RKO (cell line): ENCODE data around the gene UBE2QL1.
A peak's percentile ranks its signal among the peaks of the same experiment; 100 is the strongest.

Experiments
- DNase-seq: peaks from one replicate; pipeline ENCODE4 v3.0.0-alpha.2; 2016; ENCODE audit warnings: low spot score

The UBE2QL1 gene

GRCh38 chr5:6478793-6479192 lies 30.1 kb downstream of the UBE2QL1 start:
- no peak for DNase-seq

- no peak for DNase-seq
These were observed 31.7 kb downstream of the UBE2QL1 start for GRCh38 chr5:6480133-6481051.

- DNase-seq, result no peak
These were observed 34.1 kb downstream of the UBE2QL1 start for GRCh38 chr5:6482735-6483134.

GRCh38 chr5:6483880-6484382 lies 35.3 kb downstream of the UBE2QL1 start:
- DNase-seq, result no peak

- DNase-seq, result no peak
These were observed 35.8 kb downstream of the UBE2QL1 start for GRCh38 chr5:6484446-6484845.

GRCh38 chr5:6484899-6485298 lies 36.2 kb downstream of the UBE2QL1 start:
- no peak for DNase-seq

GRCh38 chr5:6485441-6485840 lies 36.8 kb downstream of the UBE2QL1 start:
- no peak for DNase-seq

- DNase-seq, result no peak
These were observed 37.4 kb downstream of the UBE2QL1 start for GRCh38 chr5:6486074-6486473.

GRCh38 chr5:6487081-6487480 lies 38.4 kb downstream of the UBE2QL1 start:
- DNase-seq, result no peak

GRCh38 chr5:6488021-6488420 lies 39.4 kb downstream of the UBE2QL1 start:
- DNase-seq, result no peak

GRCh38 chr5:6489643-6490185 lies 41.1 kb downstream of the UBE2QL1 start:
- DNase-seq, result no peak

- DNase-seq, result no peak
These were observed 41.6 kb downstream of the UBE2QL1 start for GRCh38 chr5:6490246-6490645.

GRCh38 chr5:6490693-6491092 lies 42.0 kb downstream of the UBE2QL1 start:
- DNase-seq, result no peak

- no peak for DNase-seq
These were observed 42.7 kb downstream of the UBE2QL1 start for GRCh38 chr5:6491196-6491918.

GRCh38 chr5:6491919-6492290 lies 43.2 kb downstream of the UBE2QL1 start:
- no peak for DNase-seq

GRCh38 chr5:6492934-6493333 lies 44.3 kb downstream of the UBE2QL1 start:
- DNase-seq, result peak; percentile 18

GRCh38 chr5:6493681-6494454 lies 45.2 kb downstream of the UBE2QL1 start:
- no peak for DNase-seq

GRCh38 chr5:6494939-6495338 lies 46.3 kb downstream of the UBE2QL1 start:
- DNase-seq, result no peak

GRCh38 chr5:6495433-6496206 lies 47.0 kb downstream of the UBE2QL1 start:
- no peak for DNase-seq

- no peak for DNase-seq
These were observed 47.5 kb downstream of the UBE2QL1 start for GRCh38 chr5:6496207-6496584.

- DNase-seq, result no peak
These were observed 48.0 kb downstream of the UBE2QL1 start for GRCh38 chr5:6496636-6497035.
